ENCODE measurements around the gene CUZD1.
"Not testable (repeated sequence)": the region's sequence is repeated elsewhere in the genome, so short reads cannot be mapped to it uniquely, and the experiment has no call there.

Gene CUZD1, protein sequence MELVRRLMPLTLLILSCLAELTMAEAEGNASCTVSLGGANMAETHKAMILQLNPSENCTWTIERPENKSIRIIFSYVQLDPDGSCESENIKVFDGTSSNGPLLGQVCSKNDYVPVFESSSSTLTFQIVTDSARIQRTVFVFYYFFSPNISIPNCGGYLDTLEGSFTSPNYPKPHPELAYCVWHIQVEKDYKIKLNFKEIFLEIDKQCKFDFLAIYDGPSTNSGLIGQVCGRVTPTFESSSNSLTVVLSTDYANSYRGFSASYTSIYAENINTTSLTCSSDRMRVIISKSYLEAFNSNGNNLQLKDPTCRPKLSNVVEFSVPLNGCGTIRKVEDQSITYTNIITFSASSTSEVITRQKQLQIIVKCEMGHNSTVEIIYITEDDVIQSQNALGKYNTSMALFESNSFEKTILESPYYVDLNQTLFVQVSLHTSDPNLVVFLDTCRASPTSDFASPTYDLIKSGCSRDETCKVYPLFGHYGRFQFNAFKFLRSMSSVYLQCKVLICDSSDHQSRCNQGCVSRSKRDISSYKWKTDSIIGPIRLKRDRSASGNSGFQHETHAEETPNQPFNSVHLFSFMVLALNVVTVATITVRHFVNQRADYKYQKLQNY

DNA sequence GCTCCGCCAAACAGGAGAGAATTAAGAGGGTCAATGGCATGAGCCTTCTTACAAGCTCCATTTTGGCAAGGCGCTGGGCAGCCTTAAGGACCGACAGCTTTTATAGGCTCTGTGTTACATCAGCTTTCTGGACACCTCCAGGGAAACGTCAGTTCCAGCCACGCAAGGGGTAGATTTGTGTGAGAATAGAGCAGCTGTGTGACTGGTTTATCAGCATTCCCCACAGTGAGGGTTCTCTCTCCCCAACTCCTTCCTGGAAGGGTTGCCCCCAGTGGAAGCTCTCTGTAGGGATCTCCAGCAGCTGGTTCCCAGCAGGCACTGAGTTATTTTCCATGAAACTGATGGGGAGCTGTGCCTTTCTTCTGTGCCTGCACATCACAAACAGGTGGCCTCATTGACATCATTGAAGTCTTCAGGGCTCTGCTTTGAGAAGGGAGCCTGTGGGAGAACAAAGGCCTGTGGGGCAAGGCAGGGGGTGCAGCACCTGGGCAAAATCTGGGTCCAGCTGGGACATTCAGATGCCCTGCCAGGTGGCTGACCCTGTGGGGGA lies at the start of gene CUZD1:
CUZD1 (minus strand) TSS at position 75 of the 550 bp plus-strand sequence; CDS start at position 61, 14 bp downstream.
- no peak for DNase-seq (ENCODE audit: low read depth)

DNA sequence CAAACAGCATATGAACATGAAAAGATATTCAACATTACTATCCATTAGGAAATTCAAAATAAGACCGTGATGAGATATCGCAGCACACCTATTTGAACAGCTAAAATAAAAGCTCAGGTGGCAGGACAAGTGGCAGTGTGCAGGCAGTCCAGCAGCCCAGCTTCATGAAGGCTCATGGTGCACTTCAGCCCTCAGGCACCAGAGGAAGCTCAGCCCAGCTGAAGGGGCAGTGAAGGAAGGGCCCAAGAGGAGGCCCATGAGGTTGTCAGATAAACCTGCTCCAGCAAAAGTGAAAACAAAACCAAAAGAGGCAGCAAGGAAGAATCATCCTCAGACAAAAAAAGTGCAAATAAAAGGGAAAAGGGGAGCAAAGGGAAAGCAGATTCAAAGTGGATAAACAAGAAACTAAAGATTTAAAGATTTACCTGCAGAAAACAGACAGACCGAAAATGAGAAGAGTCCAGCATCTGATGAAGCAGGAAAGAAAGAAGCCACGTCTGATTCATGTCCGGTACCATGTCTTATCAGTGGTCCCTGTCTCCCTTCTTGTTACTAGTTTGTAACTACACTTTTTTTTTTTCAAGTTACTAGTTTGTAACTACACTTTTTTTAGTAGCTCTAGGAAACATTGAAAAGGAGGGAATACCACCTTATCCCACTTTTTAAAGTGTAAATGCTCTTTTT lies 48.7 kb upstream of the CUZD1 start:
- no peak for DNase-seq (ENCODE audit: low read depth)

DNA sequence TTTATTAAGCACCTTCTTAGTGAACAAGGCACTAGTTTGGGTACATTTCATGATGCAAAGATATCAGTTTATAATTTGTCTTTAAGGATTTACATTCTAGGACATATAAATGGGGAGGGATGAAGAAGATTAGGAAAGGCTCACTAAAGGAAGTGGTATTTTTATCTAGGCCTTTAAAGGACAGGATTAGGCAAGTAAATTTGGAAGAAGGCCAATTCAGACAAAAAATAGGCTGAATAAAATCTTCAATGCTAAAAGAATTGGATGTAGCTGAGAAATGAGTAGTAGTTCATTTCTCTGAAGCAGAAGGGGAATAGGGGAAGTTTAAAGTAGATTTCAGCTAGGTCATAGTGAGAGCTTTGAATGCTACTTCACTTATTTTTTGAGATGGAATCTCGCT lies 38.5 kb upstream of the CUZD1 start:
- peak; percentile 29 for DNase-seq (ENCODE audit: low read depth)

DNA sequence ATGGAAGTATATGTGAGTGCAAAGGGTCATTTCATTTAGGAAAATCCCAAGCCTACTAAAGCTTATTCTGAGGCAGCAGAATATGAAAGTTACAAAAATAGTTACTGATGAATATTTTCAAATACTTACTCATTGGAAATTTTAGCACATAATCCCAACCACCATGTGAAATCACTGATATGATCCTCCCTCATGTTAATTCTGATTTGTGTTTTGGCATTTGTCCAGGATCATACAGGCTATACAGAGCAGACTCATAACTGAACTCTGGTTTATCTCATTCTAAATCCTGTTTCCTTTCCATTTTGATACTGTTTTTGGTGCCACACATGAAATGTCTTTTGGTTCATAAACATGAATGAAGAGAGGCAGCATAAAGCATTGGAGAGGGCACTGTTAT lies 37.1 kb upstream of the CUZD1 start:
- peak; percentile 20 for DNase-seq (ENCODE audit: low read depth)

DNA sequence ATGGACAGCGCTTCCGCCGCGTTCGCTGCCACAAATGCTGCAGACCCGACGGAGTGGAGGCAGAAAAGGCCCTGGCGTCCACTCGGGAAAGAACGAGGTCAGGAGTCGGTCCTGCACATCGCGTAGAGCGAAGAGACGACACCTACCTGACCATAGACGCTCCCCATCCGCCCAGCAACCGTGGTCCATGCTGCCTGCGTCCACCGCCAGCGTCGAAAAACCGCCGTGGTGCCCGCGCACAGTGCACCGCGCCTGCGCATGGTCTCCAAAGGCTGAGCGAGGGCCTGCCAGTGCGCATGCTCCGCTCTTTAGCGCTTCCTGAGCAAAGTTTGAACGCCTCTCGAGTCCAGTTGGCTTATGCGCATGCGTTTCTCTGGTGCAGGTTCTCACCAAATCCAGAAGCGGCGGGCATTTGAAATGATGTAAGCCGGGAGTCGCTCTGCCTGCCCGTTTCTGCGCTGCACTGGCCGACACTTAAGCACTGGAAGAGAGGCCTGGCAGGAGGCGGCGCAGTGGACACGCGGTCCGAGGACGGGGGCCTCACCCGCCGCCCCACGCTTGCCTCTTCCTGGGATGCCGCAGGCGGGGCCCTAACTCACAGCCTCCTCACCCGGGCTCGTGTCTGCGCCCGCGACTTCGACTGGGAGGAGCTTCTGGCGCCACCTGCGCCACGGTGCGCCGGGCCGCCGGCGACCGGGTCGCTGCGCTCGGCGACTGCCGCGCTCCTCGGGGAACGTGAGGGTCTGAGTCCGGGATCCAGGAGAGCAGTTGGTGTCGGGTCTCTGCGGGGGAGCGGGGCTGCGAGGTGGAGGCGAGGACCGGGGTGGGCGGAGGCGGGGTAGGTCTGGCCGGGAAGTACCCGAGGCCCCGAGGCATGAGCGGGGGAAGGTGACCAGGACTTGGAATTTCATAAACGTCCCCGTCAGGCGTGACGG lies 33.9 kb upstream of the CUZD1 start, which contains the start of gene FAM24B:
FAM24B (minus strand) TSS at position 243 of the 935 bp plus-strand sequence. CDS start 29,066 bp downstream, outside the sequence.
- DNase-seq (ENCODE audit: low read depth): peak; percentile 96

DNA sequence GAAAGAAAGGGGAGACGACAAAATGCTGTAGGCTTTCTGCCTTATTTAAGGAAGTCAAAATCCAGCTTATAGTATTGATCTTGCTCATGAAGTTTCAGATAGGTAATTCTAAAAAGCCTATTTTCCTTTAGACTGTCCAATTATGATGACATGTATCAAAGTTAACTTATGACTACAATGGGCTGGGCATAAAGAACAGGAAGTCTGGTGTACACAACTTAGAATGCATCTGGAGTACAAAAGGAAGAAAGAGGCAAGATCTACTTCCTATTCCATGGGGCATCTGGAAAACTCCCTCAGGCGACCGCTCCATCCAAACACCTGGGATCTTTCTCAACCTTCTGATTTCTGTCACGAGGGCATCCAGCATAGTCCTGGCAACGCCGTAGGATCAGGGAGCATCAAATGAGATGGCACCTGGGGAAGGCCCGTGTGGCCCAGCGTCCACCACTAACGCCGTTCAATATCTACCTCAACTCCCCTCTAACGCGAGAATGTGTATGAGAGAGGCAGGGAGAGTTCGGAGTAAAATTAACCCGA lies 33.2 kb upstream of the CUZD1 start:
- DNase-seq (ENCODE audit: low read depth): peak; percentile 16

DNA sequence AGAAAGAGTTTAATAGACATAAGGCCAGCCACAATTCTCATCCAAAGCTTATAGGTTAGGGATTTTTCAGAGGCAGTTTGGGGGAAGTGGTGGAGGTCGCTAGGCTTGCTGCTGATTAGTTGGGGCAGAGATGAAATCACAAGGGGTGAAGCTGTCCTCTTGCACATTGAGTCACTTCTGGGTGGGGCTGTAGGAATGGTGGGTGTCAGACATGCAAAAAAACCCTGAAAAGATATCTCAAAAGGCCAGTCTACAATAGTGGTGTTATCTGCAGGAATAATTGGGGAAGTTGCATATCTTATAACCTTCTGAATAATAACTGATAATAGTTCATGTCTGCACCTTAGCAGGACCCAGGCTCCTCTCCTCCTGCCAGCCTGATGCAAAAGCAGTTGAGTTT lies 31.6 kb upstream of the CUZD1 start:
- DNase-seq (ENCODE audit: low read depth): no peak

DNA sequence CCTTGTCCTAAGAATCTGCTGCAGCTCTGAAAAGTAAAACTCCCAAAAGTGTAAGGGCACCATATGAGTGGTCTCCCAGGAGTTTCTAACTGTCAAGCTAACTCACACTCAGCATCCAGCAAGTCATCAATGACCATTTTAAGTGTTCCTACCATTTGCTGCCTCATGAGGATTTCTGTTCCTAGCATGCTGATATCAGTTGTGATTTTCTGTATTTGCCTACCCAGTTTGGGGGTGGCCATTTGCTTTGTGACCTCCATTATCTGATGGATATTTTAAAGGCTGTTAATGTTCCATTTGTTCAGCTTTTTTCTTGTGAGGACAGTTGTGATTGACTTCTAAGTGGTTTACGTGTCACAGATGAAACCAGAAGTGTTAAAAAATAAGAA lies 30.8 kb upstream of the CUZD1 start:
- DNase-seq (ENCODE audit: low read depth): no peak

DNA sequence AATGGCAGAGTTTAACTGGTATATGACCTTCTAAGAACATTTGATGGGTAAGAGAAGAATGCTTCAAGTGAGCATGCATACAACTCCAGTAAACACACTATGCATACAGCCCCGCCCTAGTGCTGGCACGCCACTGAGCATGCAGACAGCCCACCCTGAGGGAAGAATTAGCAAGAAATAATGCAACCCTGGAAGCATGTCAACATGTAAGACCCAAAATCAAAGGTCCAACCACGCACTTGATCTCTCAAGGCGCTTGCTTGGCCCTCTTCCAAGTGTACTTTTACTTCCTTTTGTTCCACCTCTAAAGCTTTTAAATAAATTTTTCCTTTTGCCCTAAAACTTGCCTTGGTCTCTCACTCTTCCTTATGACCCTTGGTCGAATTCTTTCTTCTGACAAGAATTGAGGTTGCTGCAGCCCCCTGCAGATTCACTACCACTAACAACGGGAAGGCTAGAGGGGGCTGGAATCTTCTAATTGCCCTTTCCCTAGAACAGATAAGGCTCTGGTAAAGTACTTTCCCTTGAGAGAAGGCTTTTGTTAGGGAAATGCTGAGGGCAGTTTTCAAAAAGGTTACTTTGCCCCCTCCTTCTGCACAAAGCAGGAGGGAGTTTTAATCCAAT lies 30.3 kb upstream of the CUZD1 start:
- no peak for DNase-seq (ENCODE audit: low read depth)

DNA sequence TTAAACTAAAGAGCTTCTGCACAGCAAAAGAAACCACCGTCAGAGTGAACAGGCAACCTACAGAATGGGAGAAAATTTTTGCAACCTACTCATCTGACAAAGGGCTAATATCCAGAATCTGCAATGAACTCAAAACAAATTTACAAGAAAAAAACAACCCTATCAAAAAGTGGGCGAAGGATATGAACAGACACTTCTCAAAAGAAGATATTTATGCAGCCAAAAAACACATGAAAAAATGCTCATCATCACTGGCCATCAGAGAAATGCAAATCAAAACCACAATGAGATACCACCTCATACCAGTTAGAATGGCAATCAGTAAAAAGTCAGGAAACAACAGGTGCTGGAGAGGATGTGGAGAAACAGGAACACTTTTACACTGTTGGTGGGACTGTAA lies 26.3 kb upstream of the CUZD1 start:
- not testable (repeated sequence) for DNase-seq (ENCODE audit: low read depth)

DNA sequence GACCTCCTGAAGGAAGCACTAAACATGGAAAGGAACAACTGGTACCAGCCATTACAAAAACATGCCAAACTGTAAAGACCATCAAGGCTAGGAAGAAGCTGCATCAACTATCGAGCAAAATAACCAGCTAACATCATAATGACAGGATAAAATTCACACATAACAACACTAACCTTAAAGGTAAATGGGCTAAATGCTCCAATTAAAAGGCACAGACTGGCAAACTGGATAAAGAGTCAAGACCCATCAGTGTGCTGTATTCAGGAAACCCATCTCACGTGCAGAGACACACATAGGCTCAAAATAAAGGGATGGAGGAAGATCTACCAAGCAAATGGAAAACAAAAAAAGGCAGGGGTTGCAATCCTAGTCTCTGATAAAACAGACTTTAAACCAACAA lies 23.1 kb upstream of the CUZD1 start:
- DNase-seq (ENCODE audit: low read depth): not testable (repeated sequence)

DNA sequence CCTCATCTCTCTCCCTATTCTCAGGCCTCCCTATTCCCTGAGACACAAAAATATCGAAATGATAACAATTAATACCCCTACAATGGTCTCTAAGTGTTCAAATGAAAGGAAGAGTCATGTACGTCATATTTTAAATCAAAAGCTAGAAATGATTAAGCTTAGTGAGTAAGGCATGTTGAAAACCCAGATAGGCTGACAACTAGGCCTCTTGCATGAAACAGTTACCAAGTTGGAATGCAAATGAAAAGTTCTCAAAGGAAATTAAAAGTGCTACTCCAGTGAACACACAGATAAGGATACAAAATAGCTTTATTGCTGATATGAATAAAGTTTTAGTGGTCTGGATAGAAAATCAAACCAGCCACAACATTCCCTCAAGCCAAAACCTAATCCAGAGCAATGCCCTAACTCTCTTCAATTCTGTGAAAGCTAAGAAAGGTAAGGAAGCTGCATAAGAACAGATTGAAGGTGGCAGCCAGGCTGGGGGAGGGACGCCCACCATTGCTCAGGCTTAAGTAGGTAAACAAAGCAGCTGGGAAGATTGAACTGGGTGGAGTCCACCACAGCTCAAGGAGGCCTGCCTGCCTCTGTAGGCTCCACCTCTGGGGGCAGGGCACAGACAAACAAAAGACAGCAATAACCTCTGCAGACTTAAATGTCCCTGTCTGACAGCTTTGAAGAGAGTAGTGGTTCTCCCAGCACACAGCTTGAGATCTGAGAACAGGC lies 21.3 kb upstream of the CUZD1 start:
- peak; percentile 70 for DNase-seq (ENCODE audit: low read depth)

DNA sequence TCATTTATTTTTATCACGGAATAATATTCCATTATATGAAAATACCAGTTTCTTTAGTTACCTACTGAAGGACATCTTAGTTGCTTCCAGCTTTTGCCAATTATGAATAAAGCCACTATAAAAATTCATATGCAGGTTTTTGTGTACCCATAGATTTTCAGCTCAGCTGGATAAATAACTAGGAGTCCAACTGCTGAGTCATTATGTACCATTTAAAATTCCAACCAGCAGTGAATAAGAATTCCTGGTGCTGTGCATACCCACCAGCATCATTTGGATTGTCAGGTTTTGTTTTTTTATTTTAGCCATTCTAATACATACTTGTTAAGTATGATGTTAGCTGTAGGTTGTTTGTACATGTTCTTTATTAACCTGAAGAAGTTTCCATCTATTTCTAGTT lies 19.2 kb upstream of the CUZD1 start:
- peak; percentile 32 for DNase-seq (ENCODE audit: low read depth)

DNA sequence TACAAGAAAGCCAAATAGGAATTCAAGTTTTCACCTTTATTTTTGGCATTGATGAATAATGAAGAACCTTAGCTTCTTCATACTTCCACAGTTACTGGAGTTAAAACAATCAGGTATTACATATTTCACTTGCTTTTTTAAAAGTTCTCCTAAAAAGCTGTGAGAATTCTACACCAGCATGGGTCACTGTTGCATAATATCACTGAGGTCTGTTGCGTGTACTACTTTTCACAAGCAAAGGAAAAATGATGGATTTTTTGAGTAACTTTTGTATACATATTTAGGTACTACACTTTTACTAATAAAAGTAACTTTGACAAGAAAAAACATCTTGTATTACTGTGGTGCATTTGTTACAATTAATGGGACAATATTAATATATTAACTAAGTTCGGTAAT lies 18.5 kb upstream of the CUZD1 start:
- peak; percentile 31 for DNase-seq (ENCODE audit: low read depth)

DNA sequence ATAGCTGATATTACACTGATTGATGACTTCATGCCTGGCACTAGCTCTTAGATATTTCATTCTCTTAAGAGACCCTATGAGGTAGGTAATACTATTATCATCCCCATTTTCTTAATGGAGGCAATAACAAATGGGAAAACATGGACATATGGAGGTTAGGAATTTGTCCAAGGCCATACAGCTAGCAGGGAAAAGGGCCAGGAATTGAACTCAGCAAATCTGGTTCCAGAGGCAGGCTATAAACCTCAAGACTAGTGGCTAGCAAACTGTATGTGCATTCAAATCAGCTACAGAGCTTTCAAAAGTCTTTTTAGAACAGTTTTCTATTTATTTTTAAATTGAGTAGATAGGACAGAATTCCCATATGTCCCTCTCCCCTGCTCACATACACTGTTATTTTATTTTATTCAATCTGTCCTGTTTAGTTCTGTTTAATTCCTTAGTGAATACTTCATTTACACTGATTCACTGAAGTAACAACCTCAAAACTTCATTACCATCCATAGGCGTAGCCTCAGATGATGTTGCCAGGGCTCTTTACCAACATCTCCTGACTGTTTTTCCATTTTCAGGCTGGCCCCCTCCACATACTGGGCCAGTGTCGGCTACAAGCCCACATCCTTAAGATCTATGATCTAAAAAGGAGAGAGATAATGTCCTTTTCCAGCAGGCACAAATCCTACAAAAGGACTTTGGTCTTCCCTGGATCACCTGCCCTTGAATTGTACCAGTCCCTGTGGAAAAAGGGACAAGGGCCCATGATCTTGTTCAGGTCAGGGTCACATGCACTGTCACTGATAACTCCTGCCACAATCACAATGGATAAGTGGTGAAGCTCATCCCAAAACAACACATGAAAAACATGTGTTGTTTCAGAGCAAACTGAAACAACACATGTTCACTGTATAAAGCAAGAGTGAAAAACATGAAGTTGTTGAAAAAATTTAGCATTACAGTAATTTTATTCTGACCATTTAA lies 17.8 kb upstream of the CUZD1 start:
- DNase-seq (ENCODE audit: low read depth): no peak

DNA sequence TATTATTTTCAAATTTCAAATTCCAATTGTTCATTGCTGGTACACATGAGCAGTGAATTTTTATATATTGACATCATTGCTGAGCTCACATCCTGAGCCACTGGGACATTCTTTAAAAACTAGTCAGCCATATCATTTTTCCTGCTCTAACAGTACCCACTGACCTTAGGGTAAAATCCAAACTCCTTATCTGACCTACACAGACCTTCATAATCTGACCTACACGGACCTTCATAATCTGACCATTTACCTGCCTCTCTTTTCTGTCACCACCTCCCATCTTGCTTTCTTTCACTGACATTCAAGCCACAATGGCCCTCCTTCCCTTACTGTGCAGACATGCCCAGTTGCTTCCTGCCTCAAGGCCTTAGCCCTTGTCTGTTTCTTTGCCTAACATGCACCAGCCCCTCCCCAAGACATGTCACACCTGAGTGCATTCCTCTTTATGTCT lies 16.1 kb upstream of the CUZD1 start:
- DNase-seq (ENCODE audit: low read depth): peak; percentile 59

DNA sequence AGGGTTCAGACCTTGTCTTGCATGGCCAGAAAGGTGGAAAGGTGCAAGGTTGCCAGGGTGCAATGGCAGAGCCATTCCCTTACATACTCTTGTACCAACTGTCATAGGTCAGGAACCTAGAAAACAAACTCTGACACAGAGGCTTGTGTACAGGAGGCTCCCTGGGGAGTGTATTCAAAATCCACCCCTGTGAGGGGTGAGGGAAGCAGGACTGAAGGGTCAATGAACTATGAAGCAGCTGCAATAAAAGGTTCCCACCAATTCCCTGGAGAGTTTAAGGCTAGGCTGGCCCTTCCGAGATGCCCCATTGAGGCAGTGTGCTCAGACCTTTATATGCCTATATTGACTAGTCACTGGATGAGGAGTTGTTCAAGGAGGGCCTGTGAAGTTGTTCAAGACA lies 13.9 kb upstream of the CUZD1 start:
- no peak for DNase-seq (ENCODE audit: low read depth)

DNA sequence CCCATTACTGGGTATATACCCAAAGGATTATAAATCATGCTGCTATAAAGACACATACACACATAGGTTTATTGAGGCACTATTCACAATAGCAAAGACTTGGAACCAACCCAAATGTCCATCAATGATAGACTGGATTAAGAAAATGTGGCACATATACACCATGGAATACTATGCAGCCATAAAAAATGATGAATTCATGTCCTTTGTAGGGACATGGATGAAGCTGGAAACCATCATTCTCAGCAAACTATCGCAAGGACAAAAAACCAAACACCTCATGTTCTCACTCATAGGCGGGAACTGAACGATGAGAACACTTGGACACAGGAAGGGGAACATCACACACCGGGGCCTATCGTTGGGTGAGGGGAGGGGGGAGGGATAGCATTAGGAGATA lies 12.4 kb upstream of the CUZD1 start:
- DNase-seq (ENCODE audit: low read depth): not testable (repeated sequence)

DNA sequence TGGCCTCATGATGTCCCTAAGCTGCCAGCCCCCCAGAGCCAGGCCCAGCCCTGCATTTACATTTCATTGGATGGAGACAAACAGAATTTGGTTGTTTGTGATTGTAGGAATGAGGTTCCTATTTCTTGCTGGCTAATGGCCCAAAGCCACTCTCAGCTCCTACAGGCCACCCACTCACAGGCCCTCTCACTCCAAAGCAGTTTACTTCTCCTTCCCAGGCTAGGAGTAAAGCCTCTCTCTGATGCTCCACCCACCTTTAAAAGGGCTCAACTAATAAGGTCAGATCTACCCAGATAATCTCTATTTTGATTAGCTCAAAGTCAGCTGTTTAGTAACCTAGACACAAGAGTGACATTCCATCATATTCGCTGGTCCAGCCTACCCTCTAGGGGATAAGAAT lies 11.2 kb upstream of the CUZD1 start:
- no peak for DNase-seq (ENCODE audit: low read depth)
